ENCODE data around the gene ABHD16A.

ABHD16A gene

GRCh38 chr6:31741815-31742214 is 38.7 kb upstream of the ABHD16A start:
- no peak for TF ChIP-seq CTCF (IDR thresholded peaks at IDR 0.05; ENCODE audit: control insufficient read depth, insufficient read depth, low read depth, low read length, missing control alignments)
- DNase-seq (ENCODE audit: low read depth) = no peak

GRCh38 chr6:31740397-31741223 is 37.5 kb upstream of the ABHD16A start:
- H3K4me3 ChIP-seq (ENCODE audit: control insufficient read depth, low read depth, low read length) = peak overlapping the region; percentile 94
- TF ChIP-seq CTCF (IDR thresholded peaks at IDR 0.05; ENCODE audit: control insufficient read depth, insufficient read depth, low read depth, low read length, missing control alignments) = no peak
- DNase-seq (ENCODE audit: low read depth) = no peak

More at GRCh38 chr6:31741815-31742214, 38.7 kb upstream of the ABHD16A start:
- H3K4me3 ChIP-seq (ENCODE audit: control insufficient read depth, low read depth, low read length) = no peak overlapping the region

- peak; percentile 96 for DNase-seq (ENCODE audit: low read depth)
- peak within 1 kb of the TSS; percentile 94 for H3K4me3 ChIP-seq (ENCODE audit: control insufficient read depth, low read depth, low read length)
- TF ChIP-seq CTCF (IDR thresholded peaks at IDR 0.05; ENCODE audit: control insufficient read depth, insufficient read depth, low read depth, low read length, missing control alignments) = no peak
Measured at GRCh38 chr6:31739639-31740396, 36.7 kb upstream of the ABHD16A start, which contains the start of gene MSH5. TSS of gene MSH5 (plus strand) at chr6:31740005. CDS start at chr6:31740467, 462 bp downstream.

GRCh38 chr6:31737991-31738979 is 35.2 kb upstream of the ABHD16A start:
- H3K4me3 ChIP-seq (ENCODE audit: control insufficient read depth, low read depth, low read length) = no peak overlapping the region
- peak; percentile 41 for TF ChIP-seq CTCF (IDR thresholded peaks at IDR 0.05; ENCODE audit: control insufficient read depth, insufficient read depth, low read depth, low read length, missing control alignments)
- DNase-seq (ENCODE audit: low read depth) = no peak

- H3K4me3 ChIP-seq (ENCODE audit: control insufficient read depth, low read depth, low read length) = no peak overlapping the region
- no peak for DNase-seq (ENCODE audit: low read depth)
- no peak for TF ChIP-seq CTCF (IDR thresholded peaks at IDR 0.05; ENCODE audit: control insufficient read depth, insufficient read depth, low read depth, low read length, missing control alignments)
Measured at GRCh38 chr6:31737315-31737990, 34.3 kb upstream of the ABHD16A start.

All from AG09309 (cell line).